ENCODE results near the gene FBXL2.

DNA sequence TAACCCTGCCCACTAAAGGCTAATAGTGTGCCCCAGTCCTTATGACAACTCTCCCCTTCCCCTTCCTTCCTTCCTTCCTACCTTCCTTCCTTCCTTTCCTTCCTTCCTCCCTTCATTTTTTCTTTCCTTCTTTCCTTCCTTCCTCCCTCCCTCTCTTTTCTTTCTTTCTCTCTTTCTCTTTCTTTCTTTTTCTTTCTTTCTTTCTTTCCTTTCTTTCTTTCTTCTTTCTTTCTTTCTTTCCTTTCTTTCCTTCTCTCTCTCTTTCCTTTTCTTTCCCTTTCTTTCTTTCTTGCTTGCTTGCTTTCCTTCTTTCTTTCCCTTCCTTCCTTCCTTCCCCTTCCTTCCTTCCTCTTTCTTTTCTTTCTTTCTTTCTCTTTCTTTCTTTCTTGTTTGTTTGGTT lies 30.5 kb upstream of the FBXL2 start:
- TF ChIP-seq SNAI2 (CRISPR knock-in tag; IDR thresholded peaks at IDR 0.05) (no peak), ARNTL (CRISPR knock-in tag; IDR thresholded peaks at IDR 0.05; ENCODE audit: borderline replicate concordance, low read depth) (no peak)
